ENCODE data around the gene MT1B.
A peak's percentile ranks its signal among the peaks of the same experiment; 100 is the strongest.
"Not testable (repeated sequence)": the region's sequence is repeated elsewhere in the genome, so short reads cannot be mapped to it uniquely, and the experiment has no call there.

MT1B gene

DNA sequence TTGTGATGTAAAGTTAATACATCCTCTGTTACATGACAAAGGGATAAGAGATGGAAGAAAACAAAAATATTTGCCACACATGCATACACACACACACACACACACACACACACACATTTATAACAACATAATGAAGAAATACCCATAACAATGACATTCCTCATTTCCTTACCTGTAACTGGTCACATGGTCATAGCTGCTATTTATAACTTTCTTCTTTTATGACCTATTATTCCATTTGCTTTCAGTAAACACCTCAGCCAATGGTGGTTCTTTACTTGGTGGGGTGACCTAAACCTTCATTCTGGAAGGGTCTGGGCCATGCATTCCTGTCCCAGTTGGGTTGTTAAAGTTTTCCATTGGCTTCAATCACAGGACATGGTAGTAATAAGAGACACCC is 38.0 kb upstream of the MT1B start:
- peaks cover 9% of the 10 kb centered on the region for H3K36me3 Mint-ChIP-seq (ENCODE audit: low read depth)
- H3K27me3 Mint-ChIP-seq = peaks cover 21% of the 10 kb centered on the region
- H3K9me3 Mint-ChIP-seq = no peaks in the 10 kb centered on the region
- H3K4me3 Mint-ChIP-seq = peak overlapping the region; percentile 14
- H3K4me1 Mint-ChIP-seq (ENCODE audit: low read depth) = peaks cover 79% of the 10 kb centered on the region
- H3K27ac Mint-ChIP-seq = peak overlapping the region; percentile 95

DNA sequence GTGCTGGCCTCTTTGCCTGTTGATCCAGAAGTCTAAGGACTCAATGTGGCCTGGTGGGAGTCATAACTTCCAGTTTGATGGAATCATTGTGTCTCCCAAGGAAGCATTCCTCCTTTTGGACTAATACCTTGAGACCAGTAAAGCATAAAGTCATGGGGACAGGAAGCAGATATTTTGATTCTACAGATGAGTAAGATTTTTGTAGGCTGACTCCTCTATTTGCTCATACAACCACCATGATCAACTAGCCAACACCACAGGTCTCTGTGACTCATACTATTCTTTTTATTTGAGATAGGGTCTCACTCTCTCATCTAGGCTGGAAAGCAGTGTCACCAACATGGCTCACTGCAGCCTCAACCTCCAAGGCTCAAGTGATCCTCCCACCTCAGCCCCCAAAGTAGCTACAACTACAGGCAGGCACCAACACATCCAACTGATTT is 37.1 kb upstream of the MT1B start:
- Mint-ChIP-seq H3K4me3 (peak overlapping the region; percentile 14), H3K36me3 (ENCODE audit: low read depth) (peaks cover 4% of the 10 kb centered on the region), H3K9me3 (no peaks in the 10 kb centered on the region), H3K27ac (peak overlapping the region; percentile 95), H3K4me1 (ENCODE audit: low read depth) (peaks cover 72% of the 10 kb centered on the region), H3K27me3 (peaks cover 25% of the 10 kb centered on the region)

DNA sequence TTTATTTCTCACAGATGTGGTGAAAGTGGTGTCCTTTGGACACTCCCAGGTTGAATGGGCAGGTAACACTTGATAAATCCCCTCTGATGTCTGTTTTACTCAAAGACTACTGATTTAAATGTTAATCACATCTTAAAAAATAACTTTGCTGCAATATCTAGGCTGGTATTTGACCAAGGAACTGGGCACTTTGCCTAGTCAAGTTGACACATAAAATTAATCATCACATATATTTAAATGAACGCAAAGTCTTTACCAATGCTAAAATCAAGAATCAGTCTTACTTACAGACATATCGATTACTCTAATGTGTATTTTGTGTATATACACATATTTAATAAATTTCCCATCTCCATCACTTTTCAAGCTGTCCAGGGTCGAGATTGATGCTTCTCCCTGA is 36.3 kb upstream of the MT1B start:
- no peak overlapping the region for H3K27ac Mint-ChIP-seq

DNA sequence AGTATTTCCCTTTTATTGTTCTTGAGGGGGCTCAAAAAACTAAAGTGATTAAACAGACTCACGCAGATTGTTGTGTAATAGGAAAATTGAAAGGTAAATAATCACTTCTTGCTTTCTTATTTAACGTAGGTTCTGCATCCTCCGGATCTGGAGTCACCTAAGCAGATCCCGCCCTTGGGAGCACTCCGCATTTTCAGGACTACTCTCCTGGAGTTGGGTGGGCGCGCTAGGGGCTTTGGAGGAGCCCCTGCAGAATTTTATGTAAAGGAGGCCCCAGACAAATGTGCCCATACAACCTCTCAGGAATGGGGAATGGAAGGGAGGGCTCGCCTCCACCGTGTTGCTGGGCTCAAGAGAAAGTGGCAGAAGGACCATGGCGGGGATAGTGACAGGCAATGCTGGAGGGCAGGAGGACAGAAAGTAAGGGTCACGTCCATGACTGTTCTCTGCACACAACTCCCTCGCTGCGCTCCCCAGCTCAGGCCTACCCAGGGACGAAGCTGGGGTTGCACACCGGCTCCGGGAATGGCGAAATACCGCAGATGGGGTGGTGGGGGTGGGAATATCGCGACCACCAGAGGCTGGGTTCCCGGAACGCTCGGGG is 35.0 kb upstream of the MT1B start:
- Mint-ChIP-seq H3K27ac (peak overlapping the region; percentile 45), H3K27me3 (peaks cover 29% of the 10 kb centered on the region), H3K9me3 (no peaks in the 10 kb centered on the region), H3K4me3 (peak overlapping the region; percentile 70), H3K4me1 (ENCODE audit: low read depth) (peaks cover 51% of the 10 kb centered on the region), H3K36me3 (ENCODE audit: low read depth) (peaks cover 4% of the 10 kb centered on the region)

More for the DNA sequence above, 36.3 kb upstream of the MT1B start:
- Mint-ChIP-seq H3K27me3 (peaks cover 28% of the 10 kb centered on the region), H3K4me3 (no peak overlapping the region), H3K36me3 (ENCODE audit: low read depth) (peaks cover 4% of the 10 kb centered on the region), H3K4me1 (ENCODE audit: low read depth) (peaks cover 65% of the 10 kb centered on the region), H3K9me3 (no peaks in the 10 kb centered on the region)

DNA sequence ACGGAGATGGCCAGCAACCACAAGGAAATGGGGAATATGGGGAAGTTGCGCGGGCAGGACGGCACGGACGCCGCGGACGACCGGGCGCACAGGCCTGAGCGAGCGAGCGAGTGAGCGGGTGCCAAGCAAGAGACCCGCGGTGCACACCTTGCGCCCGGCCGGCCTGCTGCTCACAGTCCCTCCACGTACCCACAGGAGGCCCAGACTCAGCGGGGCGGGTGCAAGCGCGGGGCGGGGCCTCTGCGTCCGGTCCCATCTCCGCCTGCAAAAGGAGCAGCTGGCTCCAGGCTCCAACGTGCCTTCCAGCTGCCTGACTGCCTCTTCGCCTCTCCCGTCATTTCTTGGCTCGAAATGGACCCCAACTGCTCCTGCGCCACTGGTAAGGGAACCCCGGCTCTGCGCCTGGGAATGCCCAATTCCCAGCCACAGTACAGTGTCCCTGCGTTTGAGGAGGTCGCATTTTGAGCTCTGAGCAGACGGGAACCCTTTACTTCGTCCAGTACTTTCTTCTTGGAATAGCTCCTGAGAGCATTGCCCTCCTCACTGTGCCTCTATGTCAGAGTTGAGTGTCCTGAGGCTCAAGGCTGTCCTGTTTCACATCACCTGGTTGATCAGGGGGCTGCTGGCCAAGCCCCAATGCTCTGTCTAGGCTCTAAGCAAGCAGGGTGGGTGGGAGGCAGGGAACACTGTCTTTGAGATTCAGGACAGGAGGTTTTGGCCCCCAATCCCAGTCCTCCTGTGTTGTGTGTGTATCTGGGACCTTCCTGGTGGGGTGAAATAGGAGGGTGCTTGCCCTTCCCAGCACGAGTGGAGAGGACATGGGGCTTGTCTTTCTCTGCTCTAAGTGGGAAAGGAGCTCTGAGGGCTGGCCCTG is 34.2 kb upstream of the MT1B start:
- Mint-ChIP-seq H3K27ac (no peak overlapping the region), H3K36me3 (ENCODE audit: low read depth) (peaks cover 2% of the 10 kb centered on the region), H3K4me1 (ENCODE audit: low read depth) (peaks cover 44% of the 10 kb centered on the region), H3K9me3 (no peaks in the 10 kb centered on the region), H3K4me3 (peak overlapping the region; percentile 70), H3K27me3 (peaks cover 29% of the 10 kb centered on the region)

DNA sequence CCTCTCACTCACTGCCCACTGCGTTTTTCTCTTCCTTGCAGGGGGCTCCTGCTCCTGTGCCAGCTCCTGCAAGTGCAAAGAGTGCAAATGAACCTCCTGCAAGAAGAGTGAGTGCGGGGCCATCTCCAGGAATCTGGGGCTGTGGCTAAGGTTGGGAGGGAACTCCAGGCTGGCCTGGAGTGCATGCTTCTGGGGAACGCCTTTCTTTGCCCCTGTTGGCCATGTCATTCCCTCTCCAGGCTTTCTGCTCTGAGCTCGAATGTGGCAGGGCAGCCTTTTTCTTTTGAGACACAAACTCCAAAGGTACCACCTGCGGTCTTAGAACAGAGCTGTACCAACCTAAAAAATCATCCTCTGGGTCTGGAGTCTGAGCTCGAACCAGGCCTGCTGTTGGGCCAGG is 33.5 kb upstream of the MT1B start:
- Mint-ChIP-seq H3K4me1 (ENCODE audit: low read depth) (peaks cover 37% of the 10 kb centered on the region), H3K36me3 (ENCODE audit: low read depth) (no peaks in the 10 kb centered on the region), H3K27ac (no peak overlapping the region), H3K9me3 (no peaks in the 10 kb centered on the region), H3K27me3 (peaks cover 29% of the 10 kb centered on the region), H3K4me3 (no peak overlapping the region)

- peaks cover 23% of the 10 kb centered on the region for H3K4me1 Mint-ChIP-seq (ENCODE audit: low read depth)
- no peak overlapping the region for H3K27ac Mint-ChIP-seq
- peaks cover 38% of the 10 kb centered on the region for H3K27me3 Mint-ChIP-seq
- no peak overlapping the region for H3K4me3 Mint-ChIP-seq
- H3K9me3 Mint-ChIP-seq = no peaks in the 10 kb centered on the region
- no peaks in the 10 kb centered on the region for H3K36me3 Mint-ChIP-seq (ENCODE audit: low read depth)
These were observed 31.3 kb upstream of the MT1B start for GRCh38 chr16:56620339-56620897.

GRCh38 chr16:56621665-56622445 is 29.8 kb upstream of the MT1B start:
- Mint-ChIP-seq H3K4me1 (ENCODE audit: low read depth) (peaks cover 29% of the 10 kb centered on the region), H3K27me3 (peaks cover 40% of the 10 kb centered on the region)
- not testable (repeated sequence) for H3K36me3 Mint-ChIP-seq (ENCODE audit: low read depth); H3K4me3 Mint-ChIP-seq; H3K9me3 Mint-ChIP-seq; H3K27ac Mint-ChIP-seq

GRCh38 chr16:56623184-56623583 is 28.5 kb upstream of the MT1B start:
- Mint-ChIP-seq H3K4me1 (ENCODE audit: low read depth) (peaks cover 22% of the 10 kb centered on the region), H3K27me3 (peaks cover 34% of the 10 kb centered on the region)
- not testable (repeated sequence) for H3K27ac Mint-ChIP-seq; H3K4me3 Mint-ChIP-seq; H3K9me3 Mint-ChIP-seq; H3K36me3 Mint-ChIP-seq (ENCODE audit: low read depth)

GRCh38 chr16:56623637-56624036 is 28.0 kb upstream of the MT1B start:
- no peaks in the 10 kb centered on the region for H3K9me3 Mint-ChIP-seq
- H3K27ac Mint-ChIP-seq = no peak overlapping the region
- H3K27me3 Mint-ChIP-seq = peaks cover 30% of the 10 kb centered on the region
- no peaks in the 10 kb centered on the region for H3K36me3 Mint-ChIP-seq (ENCODE audit: low read depth)
- H3K4me3 Mint-ChIP-seq = no peak overlapping the region
- peaks cover 22% of the 10 kb centered on the region for H3K4me1 Mint-ChIP-seq (ENCODE audit: low read depth)

- Mint-ChIP-seq H3K9me3 (no peaks in the 10 kb centered on the region), H3K27me3 (peaks cover 25% of the 10 kb centered on the region), H3K27ac (peak within 1 kb of the TSS; percentile 84), H3K4me1 (ENCODE audit: low read depth) (peaks cover 28% of the 10 kb centered on the region), H3K4me3 (peak within 1 kb of the TSS; percentile 86), H3K36me3 (ENCODE audit: low read depth) (no peaks in the 10 kb centered on the region)
These were observed 26.3 kb upstream of the MT1B start, which contains the start of gene MT1E for GRCh38 chr16:56625140-56625942. MT1E (plus strand) TSS chr16:56625781; CDS start chr16:56625852, 71 bp downstream.

GRCh38 chr16:56625943-56626654 is 25.6 kb upstream of the MT1B start:
- Mint-ChIP-seq H3K27ac (peak overlapping the region; percentile 84), H3K4me3 (peak overlapping the region; percentile 86), H3K4me1 (ENCODE audit: low read depth) (peaks cover 29% of the 10 kb centered on the region), H3K27me3 (peaks cover 31% of the 10 kb centered on the region), H3K9me3 (no peaks in the 10 kb centered on the region), H3K36me3 (ENCODE audit: low read depth) (no peaks in the 10 kb centered on the region)

- Mint-ChIP-seq H3K36me3 (ENCODE audit: low read depth) (no peaks in the 10 kb centered on the region), H3K9me3 (no peaks in the 10 kb centered on the region), H3K27ac (no peak overlapping the region), H3K4me1 (ENCODE audit: low read depth) (peaks cover 31% of the 10 kb centered on the region), H3K4me3 (peak overlapping the region; percentile 86), H3K27me3 (peaks cover 36% of the 10 kb centered on the region)
These were observed 25.0 kb upstream of the MT1B start for GRCh38 chr16:56626685-56627084.
